CD14-positive monocyte (primary cell): ENCODE measurements around the gene SDK1. TPM values are rescaled to one million over a fixed set of nuclear protein-coding genes. Genes with fewer than 3 reads are reported as not detected.

ENCODE experiments used
- DNase-seq, 3 donors: peaks; one replicate each; pipeline ENCODE4 v3.0.0-alpha.2; 2011 to 2022
- H2AFZ ChIP-seq: 2 replicates; pipeline ENCODE4 v1.6.0; 2012; ENCODE audit warnings: mild to moderate bottlenecking, low read depth, low read length, inconsistent platforms; ENCODE audit not compliant: insufficient read depth, poor library complexity, severe bottlenecking
- H3K27ac ChIP-seq, 2 donors: 1 replicate in 1 of 2; 2 replicates in 1 of 2; pipeline ENCODE4 v1.5.1; 2012 to 2013; ENCODE audit warnings: low read length in 2 of 2, control low read depth in 1 of 2, inconsistent platforms in 1 of 2, low read depth in 1 of 2, mild to moderate bottlenecking in 1 of 2
- H3K27me3 ChIP-seq, 2 donors: one replicate each; pipeline versions ENCODE4 v1.6.0 to v1.6.1; 2011 to 2013; ENCODE audit warnings: low read length in 2 of 2; ENCODE audit not compliant: control insufficient read depth in 2 of 2, insufficient read depth in 2 of 2
- H3K36me3 ChIP-seq, 2 donors: replicated peaks in 1 of 2; 1 replicate in 1 of 2; 2 replicates in 1 of 2; pipeline versions ENCODE4 v1.5.1 to v1.6.1; 2012 to 2013; ENCODE audit warnings: low read length in 2 of 2, control low read depth in 1 of 2, inconsistent platforms in 1 of 2, mild to moderate bottlenecking in 1 of 2; ENCODE audit not compliant: insufficient read depth in 2 of 2, control insufficient read depth in 1 of 2
- H3K4me1 ChIP-seq, 2 donors: 1 replicate in 1 of 2; 2 replicates in 1 of 2; pipeline versions ENCODE4 v1.5.1 to v1.6.1; 2012 to 2013; ENCODE audit warnings: low read length in 2 of 2, control low read depth in 1 of 2, inconsistent platforms in 1 of 2, mild to moderate bottlenecking in 1 of 2, moderate library complexity in 1 of 2; ENCODE audit not compliant: insufficient read depth in 2 of 2, control insufficient read depth in 1 of 2
- H3K4me2 ChIP-seq: replicated peaks from 2 replicates; pipeline ENCODE3; 2012; ENCODE audit warnings: low read length, moderate library complexity, mild to moderate bottlenecking; ENCODE audit not compliant: poor library complexity, severe bottlenecking; ENCODE audit errors: extremely low read depth
- H3K4me3 ChIP-seq, 3 experiments: fragments of 200-600 bp in 1 of 3; sonication (generic) in 1 of 3; replicated peaks in 1 of 3; 1 replicate in 2 of 3; 2 replicates in 1 of 3; pipeline ENCODE4 v1.5.1; 2011 to 2013; ENCODE audit warnings: low read length in 3 of 3, mild to moderate bottlenecking in 3 of 3, control low read depth in 2 of 3, low read depth in 2 of 3, inconsistent platforms in 1 of 3, moderate library complexity in 1 of 3
- H3K79me2 ChIP-seq: 2 replicates; pipeline ENCODE4 v1.6.0; 2012; ENCODE audit warnings: mild to moderate bottlenecking, control low read depth, inconsistent platforms, low read length, moderate library complexity; ENCODE audit not compliant: insufficient read depth
- H3K9ac ChIP-seq: 2 replicates; pipeline ENCODE4 v1.6.0; 2017; ENCODE audit warnings: low read length, mild to moderate bottlenecking; ENCODE audit not compliant: insufficient read depth, poor library complexity, severe bottlenecking
- H3K9me3 ChIP-seq, 2 donors: replicated peaks in 1 of 2; 1 replicate in 1 of 2; 2 replicates in 1 of 2; pipeline versions ENCODE4 v1.5.1 to v1.6.1; 2012 to 2013; ENCODE audit warnings: low read length in 2 of 2, control low read depth in 1 of 2; ENCODE audit not compliant: control insufficient read depth in 1 of 2, insufficient read depth in 1 of 2
- H4K20me1 ChIP-seq: 2 replicates; pipeline ENCODE4 v1.6.0; 2012; ENCODE audit warnings: mild to moderate bottlenecking, low read length, control low read depth, moderate library complexity; ENCODE audit not compliant: insufficient read depth
- H3K27ac Mint-ChIP-seq, 7 donors: one replicate each; pipeline ENCODE4 v1.8.0; 2020; ENCODE audit warnings: mild to moderate bottlenecking in 7 of 7, mixed read lengths in 7 of 7, moderate library complexity in 6 of 7, inconsistent platforms in 2 of 7
- H3K27me3 Mint-ChIP-seq, 3 donors: one replicate each; pipeline ENCODE4 v1.8.0; 2021 to 2022; ENCODE audit warnings: low read depth in 3 of 3, mild to moderate bottlenecking in 3 of 3, mixed read lengths in 3 of 3, moderate library complexity in 3 of 3, inconsistent platforms in 1 of 3
- H3K36me3 Mint-ChIP-seq, 2 donors: one replicate each; pipeline ENCODE4 v1.8.0; 2020; ENCODE audit warnings: mixed read lengths in 2 of 2, inconsistent platforms in 1 of 2, mild to moderate bottlenecking in 1 of 2
- H3K4me1 Mint-ChIP-seq: one replicate; pipeline ENCODE4 v1.8.0; 2020; ENCODE audit warnings: mild to moderate bottlenecking, mixed read lengths
- H3K4me3 Mint-ChIP-seq, 2 donors: one replicate each; pipeline ENCODE4 v1.8.0; 2020; ENCODE audit warnings: mild to moderate bottlenecking in 2 of 2, mixed read lengths in 2 of 2, moderate library complexity in 1 of 2
- H3K9me3 Mint-ChIP-seq, 7 donors: one replicate each; pipeline ENCODE4 v1.8.0; 2020 to 2022; ENCODE audit warnings: mixed read lengths in 7 of 7, mild to moderate bottlenecking in 6 of 7, moderate library complexity in 6 of 7, inconsistent platforms in 2 of 7
- WGBS: methylation state at CpG from one replicate; pipeline ENCODE4 v1.1.5; 2013; ENCODE audit warnings: missing lambda C conversion rate; ENCODE audit not compliant: insufficient coverage; 5-methylcytosine and 5-hydroxymethylcytosine counted together
- intact Hi-C, 2 donors: fragments of 100-400 bp; cut with micrococcal nuclease; formaldehyde crosslinking; loops; one replicate each; pipeline versions ENCODE4 v1.15.0 to v1.15.1; 2023
- polyA plus RNA-seq, 3 donors: library from polyadenylated mRNA; depleted of rRNA in 1 of 3; unstranded in 2 of 3; stranded (reverse) in 1 of 3; fragments of 300-500 nt in 2 of 3; fragments of >200 nt in 1 of 3; fragmentation: Illumina TruSeq in 2 of 3; gene quantifications; 1 replicate in 2 of 3; 2 replicates in 1 of 3; pipeline ENCODE4 v1.2.3, GENCODE V29; 2012 to 2021
- TF ChIP-seq, protein P1 (sequence below): fragments of 200-600 bp; IDR thresholded peaks from one replicate; pipeline ENCODE4 v1.8.0; 2022; ENCODE audit warnings: antibody characterized with exemption, mild to moderate bottlenecking

The SDK1 gene
- polyA plus RNA-seq, 3 donors, result 0.01 TPM; not detected in 2

- H3K4me3 Mint-ChIP-seq, result no peak overlapping the region
- peaks cover 3% of the 10 kb centered on the region for H3K4me1 Mint-ChIP-seq
- H3K27ac ChIP-seq, result no peak overlapping the region
- TF ChIP-seq, protein P1, sequence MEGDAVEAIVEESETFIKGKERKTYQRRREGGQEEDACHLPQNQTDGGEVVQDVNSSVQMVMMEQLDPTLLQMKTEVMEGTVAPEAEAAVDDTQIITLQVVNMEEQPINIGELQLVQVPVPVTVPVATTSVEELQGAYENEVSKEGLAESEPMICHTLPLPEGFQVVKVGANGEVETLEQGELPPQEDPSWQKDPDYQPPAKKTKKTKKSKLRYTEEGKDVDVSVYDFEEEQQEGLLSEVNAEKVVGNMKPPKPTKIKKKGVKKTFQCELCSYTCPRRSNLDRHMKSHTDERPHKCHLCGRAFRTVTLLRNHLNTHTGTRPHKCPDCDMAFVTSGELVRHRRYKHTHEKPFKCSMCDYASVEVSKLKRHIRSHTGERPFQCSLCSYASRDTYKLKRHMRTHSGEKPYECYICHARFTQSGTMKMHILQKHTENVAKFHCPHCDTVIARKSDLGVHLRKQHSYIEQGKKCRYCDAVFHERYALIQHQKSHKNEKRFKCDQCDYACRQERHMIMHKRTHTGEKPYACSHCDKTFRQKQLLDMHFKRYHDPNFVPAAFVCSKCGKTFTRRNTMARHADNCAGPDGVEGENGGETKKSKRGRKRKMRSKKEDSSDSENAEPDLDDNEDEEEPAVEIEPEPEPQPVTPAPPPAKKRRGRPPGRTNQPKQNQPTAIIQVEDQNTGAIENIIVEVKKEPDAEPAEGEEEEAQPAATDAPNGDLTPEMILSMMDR, result no peak
- no peaks in the 10 kb centered on the region for H4K20me1 ChIP-seq
- no peaks in the 10 kb centered on the region for H3K4me1 ChIP-seq
- intact Hi-C loops, result no loop called here
- no peaks in the 10 kb centered on the region for H3K36me3 Mint-ChIP-seq
- H3K79me2 ChIP-seq, result no peaks in the 10 kb centered on the region
- no peak overlapping the region for H3K4me3 ChIP-seq
- H3K36me3 ChIP-seq, result no peaks in the 10 kb centered on the region
- no peaks in the 10 kb centered on the region for H3K27me3 Mint-ChIP-seq
- no peak for DNase-seq
- no peak overlapping the region for H3K27ac Mint-ChIP-seq
- peaks cover under 1 to 29% (median 14%) of the 10 kb centered on the region in 7 donors for H3K9me3 Mint-ChIP-seq
- peaks cover 0 to 14% of the 10 kb centered on the region in 2 donors for H3K9me3 ChIP-seq
- WGBS, result no CpG with 5 or more reads among the region's 1 CpG
- no peak overlapping the region for H2AFZ ChIP-seq
- H3K27me3 ChIP-seq, result no peaks in the 10 kb centered on the region
- H3K4me2 ChIP-seq, result no peak overlapping the region
- no peak overlapping the region for H3K9ac ChIP-seq
These were observed 782.5 kb downstream of the SDK1 start for GRCh38 chr7:4083513-4083912.

GRCh38 chr7:4084271-4084670 is 783.2 kb downstream of the SDK1 start:
- H3K36me3 Mint-ChIP-seq, result no peaks in the 10 kb centered on the region
- H3K4me1 Mint-ChIP-seq, result peaks cover 3% of the 10 kb centered on the region
- no peak overlapping the region for H3K9ac ChIP-seq
- H3K4me1 ChIP-seq, result no peaks in the 10 kb centered on the region
- H3K4me2 ChIP-seq, result no peak overlapping the region
- intact Hi-C loops, result no loop called here
- no peaks in the 10 kb centered on the region for H3K36me3 ChIP-seq
- H3K9me3 Mint-ChIP-seq, result peaks cover 0 to 28% (median 11%) of the 10 kb centered on the region in 7 donors
- H4K20me1 ChIP-seq, result no peaks in the 10 kb centered on the region
- H3K79me2 ChIP-seq, result no peaks in the 10 kb centered on the region
- no peak overlapping the region for H3K27ac Mint-ChIP-seq
- no peak overlapping the region for H2AFZ ChIP-seq
- DNase-seq, result no peak
- 100% methylated on average over 4 of the region's 6 CpGs for WGBS
- TF ChIP-seq, protein P1, result no peak
- H3K4me3 ChIP-seq, result no peak overlapping the region
- no peaks in the 10 kb centered on the region for H3K27me3 Mint-ChIP-seq
- H3K27me3 ChIP-seq, result no peaks in the 10 kb centered on the region
- H3K9me3 ChIP-seq, result peaks cover 0 to 18% of the 10 kb centered on the region in 2 donors
- H3K4me3 Mint-ChIP-seq, result no peak overlapping the region
- H3K27ac ChIP-seq, result no peak overlapping the region
